HepG2 (cell line): ENCODE results near the gene EEFSEC. TPM values are rescaled to one million over a fixed set of nuclear protein-coding genes. Genes with fewer than 3 reads are reported as not detected.
A peak's percentile ranks its signal among the peaks of the same experiment; 100 is the strongest.

Experiments used
- HDAC6 ChIP-seq: fragments of 200-600 bp; sonication (generic); IDR thresholded peaks from 2 replicates; pipeline ENCODE4 v1.7.0; 2017; ENCODE audit warnings: mild to moderate bottlenecking, antibody characterized with exemption, low read length, low read depth
- HNF4G ChIP-seq, 2 experiments: sonication (generic) in 1 of 2; formaldehyde crosslinking in 1 of 2; IDR thresholded peaks; 2 replicates each; pipeline versions ENCODE4 v1.4.0 to v1.6.1; 2011 to 2020; ENCODE audit warnings: borderline replicate concordance in 2 of 2, low read depth in 2 of 2, mild to moderate bottlenecking in 2 of 2, low read length in 1 of 2, missing genetic modification reagents in 1 of 2, moderate library complexity in 1 of 2
- KLF13 ChIP-seq: sonication (generic); formaldehyde crosslinking; IDR thresholded peaks from 2 replicates; pipeline ENCODE4 v1.4.0; 2020; ENCODE audit warnings: mild to moderate bottlenecking, missing genetic modification reagents
- NONO ChIP-seq, 2 experiments: fragments of 450-650 bp in 1 of 2; sonication (generic) in 1 of 2; formaldehyde crosslinking in 1 of 2; IDR thresholded peaks in 1 of 2; conservative IDR thresholded peaks in 1 of 2; 2 replicates each; pipeline versions ENCODE4 v1.6.1 to v1.8.0; 2017 to 2022; ENCODE audit warnings: mild to moderate bottlenecking in 1 of 2, missing genetic modification reagents in 1 of 2, moderate library complexity in 1 of 2
- PHF8 ChIP-seq: sonication (generic); formaldehyde crosslinking; IDR thresholded peaks from 2 replicates; pipeline ENCODE4 v1.5.0; 2020; ENCODE audit warnings: missing genetic modification reagents
- RXRB ChIP-seq: IDR thresholded peaks from 2 replicates; pipeline ENCODE4 v1.6.1; 2016; ENCODE audit warnings: borderline replicate concordance, missing genetic modification reagents, missing compliant biosample characterization
- SMARCC2 ChIP-seq: fragments of 450-650 bp; IDR thresholded peaks from 2 replicates; pipeline ENCODE4 v1.6.1; 2017; ENCODE audit warnings: antibody characterized with exemption, mild to moderate bottlenecking
- TARDBP ChIP-seq: sonication (generic); formaldehyde crosslinking; IDR thresholded peaks from 2 replicates; pipeline ENCODE4 v1.8.0; 2022; ENCODE audit warnings: mild to moderate bottlenecking, missing genetic modification reagents
- ZNF12 ChIP-seq: sonication (generic); formaldehyde crosslinking; IDR thresholded peaks from 2 replicates; pipeline ENCODE4 v1.5.0; 2020; ENCODE audit warnings: missing genetic modification reagents
- ZNF331 ChIP-seq: sonication (generic); formaldehyde crosslinking; IDR thresholded peaks from 2 replicates; pipeline ENCODE4 v1.4.0; 2020; ENCODE audit warnings: missing genetic modification reagents
- ZNF816 ChIP-seq: sonication (generic); formaldehyde crosslinking; IDR thresholded peaks from 2 replicates; pipeline ENCODE4 v1.8.0; 2022; ENCODE audit warnings: missing genetic modification reagents, mild to moderate bottlenecking, borderline replicate concordance
- polyA plus RNA-seq, 8 experiments: library from polyadenylated mRNA; depleted of rRNA in 3 of 8; stranded (reverse) in 7 of 8; unstranded in 1 of 8; fragments of >200 nt; fragmentation: Illumina TruSeq in 4 of 8; extraction: Trizol in 4 of 8; gene quantifications; 2 replicates each; pipeline versions ENCODE4 v1.2.1 to v1.2.3, GENCODE V29; 2011 to 2016; ENCODE audit warnings: low read depth in 4 of 8, missing spikeins in 1 of 8, mixed read lengths in 1 of 8; ENCODE audit not compliant: insufficient read depth in 1 of 8
- total RNA-seq, 5 experiments: library from RNA; depleted of rRNA; stranded (reverse); fragments of >200 nt; fragmentation: Illumina TruSeq; extraction: Trizol; gene quantifications; 2 replicates each; pipeline ENCODE4 v1.2.3, GENCODE V29; 2016; ENCODE audit warnings: low read depth in 1 of 5
- TF ChIP-seq, protein P1 (sequence below): sonication (generic); formaldehyde crosslinking; IDR thresholded peaks from 2 replicates; pipeline ENCODE4 v1.9.0; 2021; ENCODE audit warnings: missing genetic modification reagents, borderline replicate concordance
- TF ChIP-seq, protein P2 (sequence below): sonication (generic); formaldehyde crosslinking; IDR thresholded peaks from 2 replicates; pipeline ENCODE4 v1.9.0; 2021; ENCODE audit warnings: mild to moderate bottlenecking, missing genetic modification reagents
- TF ChIP-seq, protein P3 (sequence below): sonication (generic); formaldehyde crosslinking; IDR thresholded peaks from 2 replicates; pipeline ENCODE4 v1.5.1; 2020; ENCODE audit warnings: mild to moderate bottlenecking, moderate library complexity, missing genetic modification reagents
- TF ChIP-seq, protein P4 (sequence below): sonication (generic); formaldehyde crosslinking; IDR thresholded peaks from 2 replicates; pipeline ENCODE4 v1.5.0; 2020; ENCODE audit warnings: mild to moderate bottlenecking, missing genetic modification reagents, moderate library complexity

The EEFSEC gene
- total and polyA plus RNA-seq, 2 of the 13 experiments (the other 11 are each of a cell fraction or from before 2014, with no cell fraction given): 6.4 to 24.2 TPM

DNA sequence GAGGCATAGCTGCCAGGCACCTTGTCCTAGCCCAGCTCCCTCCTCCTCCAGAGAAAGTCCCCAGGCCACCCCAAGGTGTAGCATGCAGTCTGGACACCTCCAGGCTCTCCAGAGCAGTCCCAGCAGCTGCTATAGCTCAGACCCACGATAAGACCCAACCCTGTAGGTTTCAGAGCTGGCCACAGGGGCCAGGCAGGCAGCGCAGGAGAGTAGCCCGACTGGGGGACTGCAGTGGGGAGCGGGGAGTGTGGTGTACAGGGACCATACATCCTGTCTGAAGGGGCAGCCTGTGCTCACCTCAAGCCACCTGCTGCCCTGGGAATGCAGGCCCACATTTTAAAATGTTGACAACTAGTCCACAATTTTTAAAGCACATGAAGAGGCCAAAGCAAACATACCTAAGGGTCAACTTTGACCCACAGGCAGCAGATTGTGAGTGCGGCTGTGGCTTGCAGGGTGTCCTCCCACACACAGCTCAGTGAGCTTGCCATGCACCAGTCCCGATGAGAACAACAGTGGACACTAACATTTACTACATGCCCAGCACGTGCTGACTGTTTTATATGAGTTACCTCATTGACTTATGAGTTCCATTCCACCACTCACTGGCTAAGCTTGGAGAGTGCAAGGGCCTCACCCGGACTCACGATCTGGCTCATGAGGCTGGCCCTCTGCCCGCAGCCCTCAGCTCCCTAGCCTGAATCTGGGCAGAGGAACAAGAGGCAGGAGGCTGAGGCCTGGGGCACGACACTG, 232.0 kb downstream of the EEFSEC start (continued):
- TF ChIP-seq ZNF331 (CRISPR knock-in tag): peak; percentile 63; the same call in 1 of the 2 replicates
- TF ChIP-seq NONO (IDR thresholded peaks at IDR 0.05): no peak
- TF ChIP-seq NONO (CRISPR knock-in tag; conservative IDR thresholded peaks at IDR 0.05): no peak
- no peak for TF ChIP-seq SMARCC2
- no peak for TF ChIP-seq PHF8
- TF ChIP-seq, protein P1, sequence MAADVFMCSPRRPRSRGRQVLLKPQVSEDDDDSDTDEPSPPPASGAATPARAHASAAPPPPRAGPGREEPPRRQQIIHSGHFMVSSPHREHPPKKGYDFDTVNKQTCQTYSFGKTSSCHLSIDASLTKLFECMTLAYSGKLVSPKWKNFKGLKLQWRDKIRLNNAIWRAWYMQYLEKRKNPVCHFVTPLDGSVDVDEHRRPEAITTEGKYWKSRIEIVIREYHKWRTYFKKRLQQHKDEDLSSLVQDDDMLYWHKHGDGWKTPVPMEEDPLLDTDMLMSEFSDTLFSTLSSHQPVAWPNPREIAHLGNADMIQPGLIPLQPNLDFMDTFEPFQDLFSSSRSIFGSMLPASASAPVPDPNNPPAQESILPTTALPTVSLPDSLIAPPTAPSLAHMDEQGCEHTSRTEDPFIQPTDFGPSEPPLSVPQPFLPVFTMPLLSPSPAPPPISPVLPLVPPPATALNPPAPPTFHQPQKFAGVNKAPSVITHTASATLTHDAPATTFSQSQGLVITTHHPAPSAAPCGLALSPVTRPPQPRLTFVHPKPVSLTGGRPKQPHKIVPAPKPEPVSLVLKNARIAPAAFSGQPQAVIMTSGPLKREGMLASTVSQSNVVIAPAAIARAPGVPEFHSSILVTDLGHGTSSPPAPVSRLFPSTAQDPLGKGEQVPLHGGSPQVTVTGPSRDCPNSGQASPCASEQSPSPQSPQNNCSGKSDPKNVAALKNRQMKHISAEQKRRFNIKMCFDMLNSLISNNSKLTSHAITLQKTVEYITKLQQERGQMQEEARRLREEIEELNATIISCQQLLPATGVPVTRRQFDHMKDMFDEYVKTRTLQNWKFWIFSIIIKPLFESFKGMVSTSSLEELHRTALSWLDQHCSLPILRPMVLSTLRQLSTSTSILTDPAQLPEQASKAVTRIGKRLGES (CRISPR knock-in tag): peak; percentile 37; the same call in 1 of the 2 replicates
- TF ChIP-seq, protein P2, sequence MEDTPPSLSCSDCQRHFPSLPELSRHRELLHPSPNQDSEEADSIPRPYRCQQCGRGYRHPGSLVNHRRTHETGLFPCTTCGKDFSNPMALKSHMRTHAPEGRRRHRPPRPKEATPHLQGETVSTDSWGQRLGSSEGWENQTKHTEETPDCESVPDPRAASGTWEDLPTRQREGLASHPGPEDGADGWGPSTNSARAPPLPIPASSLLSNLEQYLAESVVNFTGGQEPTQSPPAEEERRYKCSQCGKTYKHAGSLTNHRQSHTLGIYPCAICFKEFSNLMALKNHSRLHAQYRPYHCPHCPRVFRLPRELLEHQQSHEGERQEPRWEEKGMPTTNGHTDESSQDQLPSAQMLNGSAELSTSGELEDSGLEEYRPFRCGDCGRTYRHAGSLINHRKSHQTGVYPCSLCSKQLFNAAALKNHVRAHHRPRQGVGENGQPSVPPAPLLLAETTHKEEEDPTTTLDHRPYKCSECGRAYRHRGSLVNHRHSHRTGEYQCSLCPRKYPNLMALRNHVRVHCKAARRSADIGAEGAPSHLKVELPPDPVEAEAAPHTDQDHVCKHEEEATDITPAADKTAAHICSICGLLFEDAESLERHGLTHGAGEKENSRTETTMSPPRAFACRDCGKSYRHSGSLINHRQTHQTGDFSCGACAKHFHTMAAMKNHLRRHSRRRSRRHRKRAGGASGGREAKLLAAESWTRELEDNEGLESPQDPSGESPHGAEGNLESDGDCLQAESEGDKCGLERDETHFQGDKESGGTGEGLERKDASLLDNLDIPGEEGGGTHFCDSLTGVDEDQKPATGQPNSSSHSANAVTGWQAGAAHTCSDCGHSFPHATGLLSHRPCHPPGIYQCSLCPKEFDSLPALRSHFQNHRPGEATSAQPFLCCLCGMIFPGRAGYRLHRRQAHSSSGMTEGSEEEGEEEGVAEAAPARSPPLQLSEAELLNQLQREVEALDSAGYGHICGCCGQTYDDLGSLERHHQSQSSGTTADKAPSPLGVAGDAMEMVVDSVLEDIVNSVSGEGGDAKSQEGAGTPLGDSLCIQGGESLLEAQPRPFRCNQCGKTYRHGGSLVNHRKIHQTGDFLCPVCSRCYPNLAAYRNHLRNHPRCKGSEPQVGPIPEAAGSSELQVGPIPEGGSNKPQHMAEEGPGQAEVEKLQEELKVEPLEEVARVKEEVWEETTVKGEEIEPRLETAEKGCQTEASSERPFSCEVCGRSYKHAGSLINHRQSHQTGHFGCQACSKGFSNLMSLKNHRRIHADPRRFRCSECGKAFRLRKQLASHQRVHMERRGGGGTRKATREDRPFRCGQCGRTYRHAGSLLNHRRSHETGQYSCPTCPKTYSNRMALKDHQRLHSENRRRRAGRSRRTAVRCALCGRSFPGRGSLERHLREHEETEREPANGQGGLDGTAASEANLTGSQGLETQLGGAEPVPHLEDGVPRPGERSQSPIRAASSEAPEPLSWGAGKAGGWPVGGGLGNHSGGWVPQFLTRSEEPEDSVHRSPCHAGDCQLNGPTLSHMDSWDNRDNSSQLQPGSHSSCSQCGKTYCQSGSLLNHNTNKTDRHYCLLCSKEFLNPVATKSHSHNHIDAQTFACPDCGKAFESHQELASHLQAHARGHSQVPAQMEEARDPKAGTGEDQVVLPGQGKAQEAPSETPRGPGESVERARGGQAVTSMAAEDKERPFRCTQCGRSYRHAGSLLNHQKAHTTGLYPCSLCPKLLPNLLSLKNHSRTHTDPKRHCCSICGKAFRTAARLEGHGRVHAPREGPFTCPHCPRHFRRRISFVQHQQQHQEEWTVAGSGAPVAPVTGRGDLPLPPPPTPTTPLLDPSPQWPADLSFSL (CRISPR knock-in tag): peak; percentile 71
- no peak for TF ChIP-seq KLF13 (CRISPR knock-in tag)
- TF ChIP-seq HDAC6: no peak
- TF ChIP-seq ZNF816 (CRISPR knock-in tag): no peak
- TF ChIP-seq, protein P3, sequence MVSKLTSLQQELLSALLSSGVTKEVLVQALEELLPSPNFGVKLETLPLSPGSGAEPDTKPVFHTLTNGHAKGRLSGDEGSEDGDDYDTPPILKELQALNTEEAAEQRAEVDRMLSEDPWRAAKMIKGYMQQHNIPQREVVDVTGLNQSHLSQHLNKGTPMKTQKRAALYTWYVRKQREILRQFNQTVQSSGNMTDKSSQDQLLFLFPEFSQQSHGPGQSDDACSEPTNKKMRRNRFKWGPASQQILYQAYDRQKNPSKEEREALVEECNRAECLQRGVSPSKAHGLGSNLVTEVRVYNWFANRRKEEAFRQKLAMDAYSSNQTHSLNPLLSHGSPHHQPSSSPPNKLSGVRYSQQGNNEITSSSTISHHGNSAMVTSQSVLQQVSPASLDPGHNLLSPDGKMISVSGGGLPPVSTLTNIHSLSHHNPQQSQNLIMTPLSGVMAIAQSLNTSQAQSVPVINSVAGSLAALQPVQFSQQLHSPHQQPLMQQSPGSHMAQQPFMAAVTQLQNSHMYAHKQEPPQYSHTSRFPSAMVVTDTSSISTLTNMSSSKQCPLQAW (CRISPR knock-in tag): peak; percentile 29; the same call in 1 of the 2 replicates
- TF ChIP-seq TARDBP (CRISPR knock-in tag): peak; percentile 61; the same call in 1 of the 2 replicates
- TF ChIP-seq RXRB: peak; percentile 91
- TF ChIP-seq, protein P4, sequence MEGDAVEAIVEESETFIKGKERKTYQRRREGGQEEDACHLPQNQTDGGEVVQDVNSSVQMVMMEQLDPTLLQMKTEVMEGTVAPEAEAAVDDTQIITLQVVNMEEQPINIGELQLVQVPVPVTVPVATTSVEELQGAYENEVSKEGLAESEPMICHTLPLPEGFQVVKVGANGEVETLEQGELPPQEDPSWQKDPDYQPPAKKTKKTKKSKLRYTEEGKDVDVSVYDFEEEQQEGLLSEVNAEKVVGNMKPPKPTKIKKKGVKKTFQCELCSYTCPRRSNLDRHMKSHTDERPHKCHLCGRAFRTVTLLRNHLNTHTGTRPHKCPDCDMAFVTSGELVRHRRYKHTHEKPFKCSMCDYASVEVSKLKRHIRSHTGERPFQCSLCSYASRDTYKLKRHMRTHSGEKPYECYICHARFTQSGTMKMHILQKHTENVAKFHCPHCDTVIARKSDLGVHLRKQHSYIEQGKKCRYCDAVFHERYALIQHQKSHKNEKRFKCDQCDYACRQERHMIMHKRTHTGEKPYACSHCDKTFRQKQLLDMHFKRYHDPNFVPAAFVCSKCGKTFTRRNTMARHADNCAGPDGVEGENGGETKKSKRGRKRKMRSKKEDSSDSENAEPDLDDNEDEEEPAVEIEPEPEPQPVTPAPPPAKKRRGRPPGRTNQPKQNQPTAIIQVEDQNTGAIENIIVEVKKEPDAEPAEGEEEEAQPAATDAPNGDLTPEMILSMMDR (CRISPR knock-in tag): no peak; the same call in 1 of the 2 replicates
- no peak for TF ChIP-seq ZNF12
- TF ChIP-seq HNF4G (IDR thresholded peaks at IDR 0.05; ENCODE audit: borderline replicate concordance, low read depth, low read length): no peak
- TF ChIP-seq HNF4G (CRISPR knock-in tag; IDR thresholded peaks at IDR 0.05; ENCODE audit: borderline replicate concordance, low read depth): no peak
